GM23248 (cell line): ENCODE data around the gene TET2. TPM values are rescaled to one million over a fixed set of nuclear protein-coding genes. Genes with fewer than 3 reads are reported as not detected.
A peak's percentile ranks its signal among the peaks of the same experiment; 100 is the strongest.

Experiments
- DNase-seq: peaks from one replicate; pipeline ENCODE4 v3.0.0-alpha.2; 2015
- H2AFZ ChIP-seq: fragments of 200-600 bp; sonication (generic); 2 replicates; pipeline ENCODE4 v1.6.1; 2016; ENCODE audit warnings: antibody characterized with exemption
- H3F3A ChIP-seq: fragments of 200-600 bp; sonication (generic); 2 replicates; pipeline ENCODE4 v1.6.1; 2016; ENCODE audit warnings: mild to moderate bottlenecking, antibody characterized with exemption, mixed run types; ENCODE audit not compliant: insufficient read depth
- H3K27ac ChIP-seq: fragments of 200-600 bp; sonication (generic); 2 replicates; pipeline ENCODE4 v1.5.1; 2016; ENCODE audit warnings: mild to moderate bottlenecking
- H3K27me3 ChIP-seq: fragments of 200-600 bp; sonication (generic); replicated peaks from 2 replicates; pipeline ENCODE4 v1.6.1; 2016; ENCODE audit warnings: mild to moderate bottlenecking; ENCODE audit not compliant: insufficient read depth
- H3K36me3 ChIP-seq: fragments of 200-600 bp; sonication (generic); 2 replicates; pipeline ENCODE4 v1.6.1; 2016; ENCODE audit warnings: low read depth, mild to moderate bottlenecking
- H3K4me1 ChIP-seq: fragments of 200-600 bp; sonication (generic); 2 replicates; pipeline ENCODE4 v1.6.1; 2016; ENCODE audit warnings: mild to moderate bottlenecking; ENCODE audit not compliant: insufficient read depth
- H3K4me2 ChIP-seq: fragments of 200-600 bp; sonication (generic); one replicate; pipeline ENCODE4 v1.6.1; 2016; ENCODE audit warnings: mild to moderate bottlenecking; ENCODE audit not compliant: unreplicated experiment
- H3K4me3 ChIP-seq: fragments of 200-600 bp; sonication (generic); 2 replicates; pipeline ENCODE4 v1.5.1; 2016; ENCODE audit warnings: mild to moderate bottlenecking
- H3K79me2 ChIP-seq: fragments of 200-600 bp; sonication (generic); 2 replicates; pipeline ENCODE4 v1.6.1; 2016; ENCODE audit warnings: mild to moderate bottlenecking; ENCODE audit not compliant: insufficient read depth
- H3K9ac ChIP-seq: fragments of 200-600 bp; sonication (generic); 2 replicates; pipeline ENCODE4 v1.6.1; 2016; ENCODE audit warnings: mild to moderate bottlenecking
- H3K9me2 ChIP-seq: fragments of 200-600 bp; sonication (generic); 2 replicates; pipeline ENCODE4 v1.6.1; 2016; ENCODE audit warnings: mixed run types, mild to moderate bottlenecking, moderate library complexity; ENCODE audit not compliant: insufficient read depth
- H3K9me3 ChIP-seq: fragments of 200-600 bp; sonication (generic); one replicate; pipeline ENCODE4 v1.6.1; 2017; ENCODE audit warnings: low read depth
- H4K20me1 ChIP-seq: fragments of 200-600 bp; sonication (generic); 2 replicates; pipeline ENCODE4 v1.6.0; 2016; ENCODE audit not compliant: insufficient read depth
- EZH2 ChIP-seq: fragments of 200-600 bp; sonication (generic); IDR thresholded peaks from 2 replicates; pipeline ENCODE4 v1.6.1; 2018; ENCODE audit warnings: antibody characterized with exemption, mild to moderate bottlenecking; ENCODE audit not compliant: insufficient read depth, poor library complexity, severe bottlenecking
- EZH2phosphoT487 ChIP-seq: fragments of 200-600 bp; sonication (generic); IDR thresholded peaks from 2 replicates; pipeline ENCODE4 v1.6.1; 2018; ENCODE audit warnings: antibody characterized with exemption, moderate library complexity, mild to moderate bottlenecking, low read depth; ENCODE audit not compliant: insufficient read depth
- WGBS, 2 experiments: methylation state at CpG; one replicate each; pipeline ENCODE4 v1.1.6; 2015 to 2017; ENCODE audit warnings: low lambda C conversion rate in 2 of 2, low coverage in 1 of 2; ENCODE audit errors: missing lambda C conversion rate in 2 of 2; 5-methylcytosine and 5-hydroxymethylcytosine counted together
- in situ Hi-C: fragments of 300-500 bp; cut with MboI; formaldehyde crosslinking; loops from 2 replicates; pipeline ENCODE4 v1.15.0; 2020
- polyA plus RNA-seq: library from polyadenylated mRNA; unstranded; fragments of >200 nt; fragmentation: Nextera tagmentation; extraction: Ambion mirVana; gene quantifications from 2 replicates; pipeline ENCODE4 v1.2.1, GENCODE V29; 2016
- total RNA-seq: library from RNA; depleted of rRNA; stranded (reverse); fragments of >200 nt; shearing (Covaris generic); gene quantifications from 2 replicates; pipeline ENCODE4 v1.2.3, GENCODE V29; 2014

Gene TET2
- total and polyA plus RNA-seq, 2 experiments from 2014 or later, result 5.6 to 5.7 TPM

DNA sequence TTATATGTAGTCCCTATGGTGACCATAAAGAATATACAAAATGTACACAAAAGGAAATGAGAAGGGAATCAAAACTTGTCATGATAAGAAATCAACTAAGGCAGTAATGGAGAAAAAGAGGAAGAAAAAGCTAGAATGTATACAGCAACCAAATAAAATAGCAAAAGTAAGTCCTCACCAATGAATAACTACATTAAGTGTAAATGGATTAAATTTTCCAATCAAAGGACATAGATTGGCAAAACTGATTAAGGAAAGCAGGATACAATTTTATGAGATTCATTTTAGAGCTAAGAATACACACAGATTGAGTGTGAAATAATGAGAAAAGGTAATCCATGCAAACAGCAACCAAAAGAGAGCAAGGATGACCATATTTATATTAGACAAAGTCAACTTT, 157.4 kb downstream of the TET2 start:
- in situ Hi-C loops, result no loop called here
- H3K4me2 ChIP-seq, result no peak overlapping the region
- no peaks in the 10 kb centered on the region for H3K36me3 ChIP-seq
- H3K9me3 ChIP-seq, result peaks cover 3% of the 10 kb centered on the region
- H3K9ac ChIP-seq, result no peak overlapping the region
- no peaks in the 10 kb centered on the region for H3K79me2 ChIP-seq
- TF ChIP-seq EZH2 (no peak), EZH2phosphoT487 (no peak)
- H3K27me3 ChIP-seq, result no peaks in the 10 kb centered on the region
- no peaks in the 10 kb centered on the region for H3F3A ChIP-seq
- H2AFZ ChIP-seq, result no peak overlapping the region
- DNase-seq, result no peak
- H4K20me1 ChIP-seq, result no peaks in the 10 kb centered on the region
- H3K4me1 ChIP-seq, result no peaks in the 10 kb centered on the region
- no peak overlapping the region for H3K4me3 ChIP-seq
- no peaks in the 10 kb centered on the region for H3K9me2 ChIP-seq
- no peak overlapping the region for H3K27ac ChIP-seq

DNA sequence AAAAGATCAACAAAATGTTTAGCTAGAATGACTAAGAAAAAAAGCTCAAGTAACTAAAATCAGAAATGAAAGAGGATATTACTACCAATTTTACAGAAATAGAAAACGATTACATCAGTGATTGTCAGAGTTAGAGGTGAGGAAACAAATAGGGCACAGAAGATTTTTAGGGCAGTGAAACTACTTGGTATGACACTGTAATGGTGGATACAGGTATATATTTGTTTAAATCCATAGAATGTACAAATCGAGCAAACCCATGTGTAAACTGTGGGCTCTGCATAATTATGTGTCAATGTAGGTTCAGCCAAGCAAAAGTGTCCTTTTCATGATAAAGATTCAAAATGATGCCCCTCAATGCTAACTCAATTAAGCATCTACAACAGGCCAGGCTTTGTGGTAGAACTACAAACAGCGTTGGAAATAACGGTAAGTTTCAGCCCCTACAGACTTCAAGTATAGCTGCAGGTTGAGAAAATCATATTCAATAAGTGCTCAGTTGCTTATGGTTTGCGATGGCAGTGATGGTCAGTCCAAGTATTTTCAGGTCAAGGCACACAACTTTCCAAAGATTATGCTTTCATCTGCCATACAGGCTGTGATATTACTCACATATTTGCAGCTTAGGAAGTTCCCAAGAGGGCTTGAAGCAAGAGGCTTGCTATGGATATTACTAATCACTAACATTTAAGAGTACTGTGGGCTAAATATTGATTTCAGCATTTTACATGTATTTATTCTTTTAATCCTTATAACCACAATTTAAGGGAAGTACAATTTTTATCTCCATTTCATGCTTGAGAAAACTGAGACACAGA, 158.6 kb downstream of the TET2 start:
- H3K79me2 ChIP-seq, result no peaks in the 10 kb centered on the region
- no peaks in the 10 kb centered on the region for H3K27me3 ChIP-seq
- H3K4me1 ChIP-seq, result no peaks in the 10 kb centered on the region
- WGBS, 2 experiments, result 52 to 64% methylated on average over 5 of the region's 5 CpGs
- DNase-seq, result no peak
- no peaks in the 10 kb centered on the region for H3K36me3 ChIP-seq
- no peaks in the 10 kb centered on the region for H4K20me1 ChIP-seq
- no peak overlapping the region for H3K27ac ChIP-seq
- H3K4me3 ChIP-seq, result no peak overlapping the region
- H3F3A ChIP-seq, result no peaks in the 10 kb centered on the region
- in situ Hi-C loops, result no loop called here
- H3K9ac ChIP-seq, result no peak overlapping the region
- no peaks in the 10 kb centered on the region for H3K9me2 ChIP-seq
- no peak overlapping the region for H3K4me2 ChIP-seq
- no peak overlapping the region for H2AFZ ChIP-seq
- H3K9me3 ChIP-seq, result peaks cover 3% of the 10 kb centered on the region
- no peak for TF ChIP-seq EZH2phosphoT487
- no peak for TF ChIP-seq EZH2

DNA sequence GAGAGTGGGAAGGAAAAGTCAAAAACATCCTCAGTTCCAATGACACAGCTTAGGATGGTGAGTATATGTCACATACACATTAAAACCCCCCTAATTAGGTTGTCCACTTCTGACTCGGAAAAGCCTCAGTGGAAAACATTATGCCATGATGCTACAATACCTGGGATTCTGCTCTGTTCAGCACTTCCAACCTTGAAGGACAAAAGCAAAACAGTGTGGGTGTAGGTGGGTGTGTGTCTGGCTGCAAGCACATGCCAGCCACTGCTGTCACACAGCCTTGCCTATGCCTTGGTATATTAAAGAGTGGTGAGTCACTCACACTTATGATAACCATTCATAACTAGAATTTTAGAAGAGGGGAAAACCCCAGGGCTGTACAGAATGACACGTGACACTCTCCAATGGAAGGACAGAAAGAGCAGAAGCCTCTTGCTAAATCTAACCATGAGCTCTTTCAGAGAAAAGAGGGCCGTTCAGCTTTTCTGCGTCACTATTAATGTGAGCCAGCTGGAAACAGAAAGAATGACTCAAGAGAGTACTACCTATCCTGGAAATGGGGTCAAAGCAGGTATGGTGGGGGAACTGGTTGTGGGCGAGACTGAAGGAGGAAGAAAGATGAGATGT, 159.6 kb downstream of the TET2 start:
- Histone ChIP-seq H3K27me3 (no peaks in the 10 kb centered on the region), H3K36me3 (no peaks in the 10 kb centered on the region), H3F3A (no peaks in the 10 kb centered on the region), H2AFZ (no peak overlapping the region), H3K9me2 (no peaks in the 10 kb centered on the region), H3K4me2 (no peak overlapping the region), H3K4me1 (no peaks in the 10 kb centered on the region), H3K4me3 (no peak overlapping the region), H3K9me3 (peaks cover 3% of the 10 kb centered on the region), H3K9ac (no peak overlapping the region), H4K20me1 (no peaks in the 10 kb centered on the region), H3K27ac (no peak overlapping the region), H3K79me2 (no peaks in the 10 kb centered on the region)
- peak; percentile 2 for DNase-seq
- TF ChIP-seq EZH2, result no peak
- no peak for TF ChIP-seq EZH2phosphoT487
- 51 to 52% methylated on average over 5 of the region's 5 CpGs for whole genome bisulfite sequencing, 2 experiments
- in situ Hi-C loops, result no loop called here

DNA sequence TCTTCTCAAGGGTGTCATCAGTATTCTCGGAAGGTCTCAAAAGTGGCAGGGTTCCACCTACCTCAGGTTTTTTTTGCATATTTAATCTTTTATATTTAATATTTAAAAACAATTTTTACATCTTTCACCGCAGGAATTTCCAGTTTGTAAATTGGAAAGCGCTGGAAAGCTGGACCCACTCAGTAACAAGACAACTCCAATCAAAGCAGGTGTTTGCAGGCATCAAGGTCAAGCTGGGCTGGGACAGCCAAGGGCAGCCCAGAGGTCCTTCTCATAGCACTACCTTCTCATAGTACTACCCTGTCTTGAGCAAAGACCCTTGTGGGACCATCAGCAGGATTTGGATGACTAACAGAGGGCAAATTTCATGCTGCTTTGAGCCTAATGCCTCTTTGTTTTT, 160.1 kb downstream of the TET2 start:
- WGBS, 2 experiments, result 67 to 74% methylated on average over 3 of the region's 3 CpGs
- no peak for TF ChIP-seq EZH2
- TF ChIP-seq EZH2phosphoT487, result no peak
- in situ Hi-C loops, result no loop called here

More for the DNA sequence above, 160.1 kb downstream of the TET2 start:
- no peaks in the 10 kb centered on the region for H3K27me3 ChIP-seq
- H3K9ac ChIP-seq, result no peak overlapping the region
- H3K79me2 ChIP-seq, result no peaks in the 10 kb centered on the region
- H3K9me2 ChIP-seq, result no peaks in the 10 kb centered on the region
- H3F3A ChIP-seq, result no peaks in the 10 kb centered on the region
- no peak overlapping the region for H2AFZ ChIP-seq
- no peaks in the 10 kb centered on the region for H3K4me1 ChIP-seq
- no peaks in the 10 kb centered on the region for H4K20me1 ChIP-seq
- no peaks in the 10 kb centered on the region for H3K36me3 ChIP-seq
- H3K9me3 ChIP-seq, result peaks cover 3% of the 10 kb centered on the region
- DNase-seq, result no peak
- H3K4me3 ChIP-seq, result no peak overlapping the region
- H3K4me2 ChIP-seq, result no peak overlapping the region
- H3K27ac ChIP-seq, result no peak overlapping the region
